Skeletal muscle tissue (tissue), 4 donors: ENCODE measurements around the gene LRP1B. TPM values are rescaled to one million over a fixed set of nuclear protein-coding genes. Genes with fewer than 3 reads are reported as not detected.
"Not testable (repeated sequence)": the region's sequence is repeated elsewhere in the genome, so short reads cannot be mapped to it uniquely, and the experiment has no call there.

Source experiments
- H3K27ac ChIP-seq: one replicate; pipeline ENCODE4 v1.7.0; 2013; ENCODE audit warnings: mild to moderate bottlenecking, low read depth, low read length, inconsistent platforms
- H3K27me3 ChIP-seq, 3 donors: one replicate each; pipeline ENCODE4 v1.7.0; 2013; ENCODE audit warnings: low read length in 3 of 3; ENCODE audit not compliant: control insufficient read depth in 3 of 3, insufficient read depth in 3 of 3
- H3K36me3 ChIP-seq, 3 donors: one replicate each; pipeline ENCODE4 v1.7.0; 2013; ENCODE audit warnings: low read length in 3 of 3; ENCODE audit not compliant: control insufficient read depth in 3 of 3, insufficient read depth in 3 of 3
- H3K4me1 ChIP-seq, 3 donors: one replicate each; pipeline ENCODE4 v1.7.0; 2013; ENCODE audit warnings: low read length in 3 of 3, mild to moderate bottlenecking in 3 of 3; ENCODE audit not compliant: control insufficient read depth in 3 of 3, insufficient read depth in 3 of 3
- H3K4me3 ChIP-seq, 3 donors: one replicate each; pipeline ENCODE4 v1.7.0; 2013; ENCODE audit warnings: low read length in 3 of 3
- H3K9ac ChIP-seq, 3 donors: one replicate each; pipeline ENCODE4 v1.7.0; 2013; ENCODE audit warnings: low read length in 3 of 3, mild to moderate bottlenecking in 3 of 3, moderate library complexity in 2 of 3, low read depth in 1 of 3
- H3K9me3 ChIP-seq, 3 donors: one replicate each; pipeline ENCODE4 v1.7.0; 2013; ENCODE audit warnings: low read length in 3 of 3; ENCODE audit not compliant: control insufficient read depth in 3 of 3
- total RNA-seq: library from RNA; depleted of rRNA; stranded (reverse); fragments of >200 nt; gene quantifications from one replicate; pipeline ENCODE4 v1.2.3, GENCODE V29; 2014
- donor health status: Osteomylitis.

LRP1B gene
- total RNA-seq, 1 donor from 2014 or later, result 2.6 TPM

DNA sequence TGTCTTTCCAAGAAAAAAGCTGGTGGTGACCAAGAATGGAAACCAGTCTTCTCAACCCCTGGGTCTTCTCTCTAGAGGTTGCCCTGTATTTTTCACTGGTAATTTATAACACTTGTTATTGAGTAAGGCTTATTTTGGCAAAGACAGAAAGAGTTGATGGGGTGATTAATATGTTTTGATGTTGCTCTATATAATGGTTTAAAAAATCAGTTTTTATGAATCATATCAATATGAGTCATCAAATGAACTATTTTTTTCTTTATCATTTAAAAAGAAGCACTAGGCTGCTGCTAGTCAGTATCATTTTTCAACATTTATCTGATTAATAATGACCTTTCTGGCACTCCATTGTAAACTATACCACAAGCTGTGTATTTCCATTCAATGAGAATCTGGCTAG lies 1142.2 kb downstream of the LRP1B start:
- no peaks in the 10 kb centered on the region for H3K27me3 ChIP-seq
- no peaks in the 10 kb centered on the region for H3K9me3 ChIP-seq
- no peaks in the 10 kb centered on the region for H3K36me3 ChIP-seq
- no peak overlapping the region for H3K27ac ChIP-seq
- no peak overlapping the region for H3K4me3 ChIP-seq
- H3K9ac ChIP-seq, result no peak overlapping the region
- no peaks in the 10 kb centered on the region for H3K4me1 ChIP-seq

DNA sequence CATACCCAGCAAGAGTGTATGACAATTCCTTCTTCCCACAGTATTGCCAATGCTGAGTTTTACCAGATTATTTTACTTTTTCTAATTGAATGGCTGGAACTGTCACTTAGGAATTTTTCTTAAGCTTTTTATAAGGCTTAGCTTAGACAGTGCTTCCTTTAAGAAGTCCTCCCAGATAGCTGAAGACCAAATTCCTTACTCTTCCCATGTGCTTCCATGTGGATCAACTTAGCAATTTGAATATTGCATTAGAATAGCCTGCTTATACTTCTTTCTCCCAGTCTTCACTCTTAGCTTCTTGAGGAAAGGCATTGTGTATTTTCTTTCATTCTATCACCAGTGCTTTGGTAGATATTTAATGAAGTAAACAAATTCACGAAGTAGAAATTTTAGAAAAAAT lies 1144.4 kb downstream of the LRP1B start:
- Histone ChIP-seq H3K9me3 (no peaks in the 10 kb centered on the region), H3K27me3 (no peaks in the 10 kb centered on the region), H3K36me3 (no peaks in the 10 kb centered on the region), H3K27ac (no peak overlapping the region), H3K4me3 (no peak overlapping the region), H3K4me1 (no peaks in the 10 kb centered on the region), H3K9ac (no peak overlapping the region)

DNA sequence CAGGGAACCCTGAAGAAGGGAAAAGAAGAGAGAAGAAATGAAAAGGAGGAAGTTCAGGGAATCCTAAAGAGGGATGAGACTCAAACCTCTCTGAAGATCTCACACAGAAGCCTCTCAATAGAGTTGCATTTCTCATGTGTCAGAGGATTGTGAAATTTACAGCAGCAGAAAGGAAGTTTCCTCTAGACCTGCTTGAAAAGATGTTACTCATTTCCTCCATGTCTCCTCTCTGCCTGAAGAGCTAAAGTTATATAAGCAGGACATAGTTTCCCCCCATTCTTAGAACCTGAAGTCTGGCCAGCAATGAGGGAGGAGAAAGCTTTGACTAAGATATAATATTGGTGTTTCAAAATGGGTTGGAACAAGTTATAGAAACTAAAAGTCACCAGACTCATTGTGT lies 1155.6 kb downstream of the LRP1B start:
- no peaks in the 10 kb centered on the region for H3K4me1 ChIP-seq
- H3K4me3 ChIP-seq, result no peak overlapping the region
- no peak overlapping the region for H3K9ac ChIP-seq
- H3K27me3 ChIP-seq, result no peaks in the 10 kb centered on the region
- H3K9me3 ChIP-seq, result no peaks in the 10 kb centered on the region
- no peak overlapping the region for H3K27ac ChIP-seq
- H3K36me3 ChIP-seq, result no peaks in the 10 kb centered on the region

DNA sequence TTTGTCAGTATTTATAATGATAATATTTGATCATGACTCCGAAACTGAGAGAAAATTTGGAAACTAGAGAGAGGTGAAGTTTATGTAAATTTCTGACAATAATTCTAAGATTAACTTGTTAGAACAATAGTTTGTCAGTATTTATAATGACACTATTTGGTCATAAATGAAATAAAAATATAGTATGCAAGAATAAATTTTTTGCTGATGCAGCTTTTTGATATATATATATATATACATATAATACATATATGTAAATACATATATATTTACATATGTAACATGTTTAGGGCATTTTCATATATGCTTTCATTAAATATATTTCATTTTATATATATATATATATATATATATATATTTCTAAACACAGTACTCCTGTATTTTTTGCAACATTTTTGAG lies 1158.1 kb downstream of the LRP1B start:
- H3K27me3 ChIP-seq, result no peaks in the 10 kb centered on the region
- no peak overlapping the region for H3K27ac ChIP-seq
- no peaks in the 10 kb centered on the region for H3K36me3 ChIP-seq
- no peaks in the 10 kb centered on the region for H3K4me1 ChIP-seq
- H3K4me3 ChIP-seq, result no peak overlapping the region
- no peaks in the 10 kb centered on the region for H3K9me3 ChIP-seq
- H3K9ac ChIP-seq, result no peak overlapping the region

DNA sequence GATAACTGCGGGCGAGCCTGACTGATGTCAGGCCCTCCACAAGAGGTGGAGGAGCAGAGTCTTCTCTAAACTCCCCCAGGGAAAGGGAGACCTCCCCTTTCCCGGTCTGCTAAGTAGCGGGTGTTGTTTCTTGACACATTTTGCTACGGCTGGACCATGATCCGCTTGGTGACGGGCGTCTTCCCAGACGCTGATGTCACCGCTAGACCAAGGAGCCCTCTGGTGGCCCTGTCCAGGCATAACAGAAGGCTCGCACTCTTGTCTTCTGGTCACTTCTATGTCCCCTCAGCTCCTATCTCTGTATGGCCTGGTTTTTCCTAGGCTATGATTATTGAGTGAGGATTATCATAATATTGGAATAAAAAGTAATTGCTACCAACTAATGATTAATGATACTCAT lies 1166.5 kb downstream of the LRP1B start:
- not testable (repeated sequence) for H3K27me3 ChIP-seq, H3K36me3 ChIP-seq, H3K4me3 ChIP-seq

DNA sequence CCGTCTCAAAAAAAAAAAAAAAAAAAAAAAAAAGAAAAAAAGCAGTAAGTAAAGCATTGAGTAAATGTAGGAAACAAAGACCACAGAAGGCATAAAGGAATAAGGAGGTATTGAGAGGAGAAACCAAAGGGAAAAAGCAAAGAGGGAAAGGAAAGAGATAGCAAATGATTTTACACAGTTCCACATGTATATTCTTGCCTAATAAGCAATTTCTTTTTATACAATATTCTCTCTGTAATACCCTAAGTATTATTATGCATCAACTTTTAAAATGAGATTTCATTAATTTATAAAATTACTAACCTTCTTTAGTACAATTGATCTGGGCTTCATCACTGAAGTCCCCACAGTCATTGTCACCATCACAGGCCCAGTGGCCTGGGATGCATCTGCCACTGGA lies 1180.9 kb downstream of the LRP1B start:
- no peaks in the 10 kb centered on the region for H3K9me3 ChIP-seq
- H3K27me3 ChIP-seq, result no peaks in the 10 kb centered on the region
- no peaks in the 10 kb centered on the region for H3K4me1 ChIP-seq
- H3K9ac ChIP-seq, result no peak overlapping the region
- H3K4me3 ChIP-seq, result no peak overlapping the region
- no peak overlapping the region for H3K27ac ChIP-seq
- no peaks in the 10 kb centered on the region for H3K36me3 ChIP-seq

More for the DNA sequence above, 1166.5 kb downstream of the LRP1B start:
- not testable (repeated sequence) for H3K9ac ChIP-seq, H3K9me3 ChIP-seq, H3K27ac ChIP-seq, H3K4me1 ChIP-seq

DNA sequence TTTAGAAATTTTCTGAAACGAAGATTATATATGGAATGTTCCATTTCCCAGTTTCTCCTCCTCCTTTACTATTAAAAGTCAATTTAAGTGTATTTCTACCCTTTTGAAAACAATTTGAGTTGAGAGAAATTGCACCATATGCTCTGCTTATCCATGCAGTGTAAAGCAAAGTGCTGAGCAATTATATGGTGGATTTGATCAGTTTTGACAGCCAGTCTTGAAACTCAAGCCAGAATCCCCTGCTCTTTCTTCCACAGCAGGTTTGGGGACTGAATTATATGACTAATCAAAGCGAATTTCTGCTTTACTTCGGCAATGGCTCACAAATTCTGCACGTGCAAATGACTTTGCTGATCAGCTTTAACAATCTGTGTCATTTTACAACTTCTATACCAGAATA lies 1183.6 kb downstream of the LRP1B start:
- Histone ChIP-seq H3K27me3 (no peaks in the 10 kb centered on the region), H3K4me3 (no peak overlapping the region), H3K9me3 (no peaks in the 10 kb centered on the region), H3K4me1 (no peaks in the 10 kb centered on the region), H3K9ac (no peak overlapping the region), H3K36me3 (no peaks in the 10 kb centered on the region), H3K27ac (no peak overlapping the region)

DNA sequence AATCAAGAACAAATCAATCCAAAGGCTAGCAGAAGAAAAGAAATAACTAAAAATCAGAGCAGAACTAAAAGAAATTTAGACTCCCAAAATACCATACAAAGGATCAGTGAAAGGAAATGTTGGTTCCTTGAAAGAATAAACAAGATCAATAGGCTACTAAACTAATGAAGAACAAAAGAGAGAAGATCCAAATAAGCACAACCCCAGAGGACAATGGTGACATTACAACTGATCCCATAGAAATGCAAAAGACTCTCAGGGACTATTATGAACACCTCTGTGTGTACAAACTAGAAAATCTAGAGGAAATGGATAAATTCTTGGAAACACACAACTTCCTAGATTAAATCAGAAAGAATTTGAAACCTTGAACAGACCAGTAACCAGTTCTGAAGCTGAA lies 1186.9 kb downstream of the LRP1B start:
- no peaks in the 10 kb centered on the region for H3K36me3 ChIP-seq
- no peak overlapping the region for H3K9ac ChIP-seq
- no peak overlapping the region for H3K4me3 ChIP-seq
- H3K9me3 ChIP-seq, result no peaks in the 10 kb centered on the region
- H3K4me1 ChIP-seq, result no peaks in the 10 kb centered on the region
- H3K27ac ChIP-seq, result no peak overlapping the region
- H3K27me3 ChIP-seq, result no peaks in the 10 kb centered on the region

DNA sequence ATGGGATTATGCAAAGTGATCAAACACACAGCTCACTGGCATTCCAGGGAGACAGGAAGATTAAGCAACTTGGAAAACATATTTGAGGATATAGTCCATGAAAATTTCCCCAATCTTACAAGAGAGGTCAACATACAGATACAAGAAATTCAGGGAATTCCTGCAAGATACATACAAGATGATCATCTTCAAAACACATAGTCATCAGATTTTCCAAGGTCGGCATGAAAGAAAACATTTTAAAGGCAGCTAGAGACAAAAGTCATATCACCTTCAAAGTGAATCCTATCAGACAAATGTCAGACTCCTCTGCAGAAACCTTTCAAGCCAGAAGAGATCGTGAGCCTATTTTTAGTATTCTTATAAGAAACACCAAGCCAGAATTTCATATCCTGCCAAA lies 1188.5 kb downstream of the LRP1B start:
- no peaks in the 10 kb centered on the region for H3K36me3 ChIP-seq
- H3K27me3 ChIP-seq, result no peaks in the 10 kb centered on the region
- H3K9me3 ChIP-seq, result no peaks in the 10 kb centered on the region
- H3K4me3 ChIP-seq, result no peak overlapping the region
- no peak overlapping the region for H3K9ac ChIP-seq
- H3K27ac ChIP-seq, result no peak overlapping the region
- no peaks in the 10 kb centered on the region for H3K4me1 ChIP-seq

DNA sequence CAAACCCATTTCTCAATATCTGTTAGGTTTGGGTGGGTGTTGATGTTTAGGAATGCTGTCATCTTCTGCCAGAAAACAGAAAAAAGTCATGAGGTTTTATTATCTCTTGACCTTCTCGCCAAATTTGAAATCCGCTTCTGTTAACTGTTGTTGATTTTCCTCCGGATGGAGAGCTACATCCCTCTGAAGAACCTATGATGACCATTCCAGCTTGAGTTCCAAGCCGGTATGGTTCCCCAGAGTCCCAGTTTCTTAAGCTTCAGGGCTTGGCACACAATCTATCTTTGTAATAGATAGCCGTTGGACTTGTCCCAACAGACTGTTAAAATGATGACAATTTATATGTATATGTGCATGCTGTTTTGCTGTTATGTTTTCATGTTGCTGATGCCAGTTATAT lies 1201.0 kb downstream of the LRP1B start:
- Histone ChIP-seq H3K27me3 (no peaks in the 10 kb centered on the region), H3K36me3 (no peaks in the 10 kb centered on the region), H3K27ac (no peak overlapping the region), H3K9me3 (no peaks in the 10 kb centered on the region), H3K4me1 (no peaks in the 10 kb centered on the region), H3K4me3 (no peak overlapping the region), H3K9ac (no peak overlapping the region)

DNA sequence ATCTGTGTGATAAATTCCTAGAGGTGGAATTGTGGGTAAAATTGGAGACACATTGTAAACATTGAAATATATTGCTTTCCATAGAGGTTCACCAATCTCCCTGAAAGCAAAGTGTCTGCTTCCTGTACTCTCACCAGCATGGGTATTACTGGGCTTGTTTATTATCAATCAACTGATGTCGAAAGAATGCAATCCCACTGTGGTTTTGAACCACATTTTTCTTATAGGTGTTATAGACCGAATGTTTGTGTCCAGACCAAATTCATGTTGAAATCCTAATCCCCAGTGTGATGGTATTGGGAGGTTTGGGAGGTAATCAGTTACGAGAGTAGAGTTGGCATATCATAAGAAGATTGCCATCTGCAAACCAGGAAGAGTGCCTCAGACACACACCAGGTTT lies 1212.4 kb downstream of the LRP1B start:
- Histone ChIP-seq H3K4me3 (no peak overlapping the region), H3K27me3 (no peaks in the 10 kb centered on the region), H3K9ac (no peak overlapping the region), H3K27ac (no peak overlapping the region), H3K4me1 (no peaks in the 10 kb centered on the region), H3K36me3 (no peaks in the 10 kb centered on the region), H3K9me3 (no peaks in the 10 kb centered on the region)
